Esophagus muscularis mucosa (tissue), 4 donors: ENCODE measurements around the gene RNF217. TPM values are rescaled to one million over a fixed set of nuclear protein-coding genes. Genes with fewer than 3 reads are reported as not detected.

ENCODE experiments used
- DNase-seq: peaks from one replicate; pipeline ENCODE4 v3.0.0-alpha.2; 2017; ENCODE audit errors: extremely low spot score
- H3K27ac ChIP-seq, 4 donors: fragments of 200-600 bp; sonication (generic); replicated peaks in 1 of 4; 1 replicate in 3 of 4; 2 replicates in 1 of 4; pipeline ENCODE4 v1.5.1; 2016 to 2019; ENCODE audit warnings: mild to moderate bottlenecking in 1 of 4
- H3K27me3 ChIP-seq, 4 donors: fragments of 200-600 bp; sonication (generic); one replicate each; pipeline versions ENCODE4 v1.5.1 to v1.6.0; 2016 to 2019
- H3K36me3 ChIP-seq, 4 donors: fragments of 200-600 bp; sonication (generic); one replicate each; pipeline ENCODE4 v1.5.1; 2016 to 2019
- H3K4me1 ChIP-seq, 4 donors: fragments of 200-600 bp; sonication (generic); one replicate each; pipeline ENCODE4 v1.5.1; 2016 to 2019
- H3K4me3 ChIP-seq, 4 donors: fragments of 200-600 bp; sonication (generic); 1 replicate in 2 of 4; 2 replicates in 2 of 4; pipeline ENCODE4 v1.5.1; 2016 to 2019; ENCODE audit warnings: mild to moderate bottlenecking in 4 of 4, moderate library complexity in 1 of 4
- H3K9me3 ChIP-seq, 4 donors: fragments of 200-600 bp; sonication (generic); 1 replicate in 3 of 4; 2 replicates in 1 of 4; pipeline ENCODE4 v1.5.1; 2016 to 2019
- EP300 ChIP-seq: sonication (generic); formaldehyde crosslinking; IDR thresholded peaks from one replicate; pipeline ENCODE4 v1.6.1; 2017; ENCODE audit warnings: antibody characterized with exemption
- POLR2A ChIP-seq: fragments of 450-650 bp; IDR thresholded peaks from one replicate; pipeline ENCODE4 v1.6.1; 2017; ENCODE audit warnings: antibody characterized with exemption, moderate library complexity, mild to moderate bottlenecking, low read depth
- POLR2AphosphoS5 ChIP-seq, 2 donors: sonication (generic); formaldehyde crosslinking; IDR thresholded peaks; one replicate each; pipeline ENCODE4 v1.6.1; 2017; ENCODE audit warnings: antibody characterized with exemption in 2 of 2
- WGBS: methylation state at CpG from one replicate; pipeline ENCODE4 v1.1.5; 2018; 5-methylcytosine and 5-hydroxymethylcytosine counted together
- intact Hi-C: fragments of 100-400 bp; cut with DNase I; formaldehyde crosslinking; loops from one replicate; pipeline ENCODE4 v1.15.1; 2023
- total RNA-seq, 4 donors: library from RNA; depleted of rRNA; stranded (reverse); fragments of >200 nt; gene quantifications; one replicate each; pipeline versions ENCODE4 v1.1.0 to v1.2.1, GENCODE V29; 2016
- TF ChIP-seq, protein P1 (sequence below), 3 experiments: fragments of 200-600 bp in 2 of 3; fragments of 450-650 bp in 1 of 3; sonication (generic) in 2 of 3; IDR thresholded peaks; one replicate each; pipeline ENCODE4 v1.5.1; 2017 to 2019; ENCODE audit warnings: antibody characterized with exemption in 3 of 3, mild to moderate bottlenecking in 2 of 3, moderate library complexity in 1 of 3

RNF217 gene
- total RNA-seq, 4 donors from 2014 or later = 20.0 to 34.9 (median 23.2) TPM

GRCh38 chr6:125112934-125113333, 150.7 kb downstream of the RNF217 start:
- DNase-seq = no peak
- intact Hi-C loops = no loop called here
- Histone ChIP-seq H3K4me3 (no peak overlapping the region), H3K27ac (no peak overlapping the region), H3K36me3 (no peaks in the 10 kb centered on the region), H3K9me3 (peaks cover 0 to 32% (median 21%) of the 10 kb centered on the region in 4 donors), H3K4me1 (no peaks in the 10 kb centered on the region), H3K27me3 (no peaks in the 10 kb centered on the region)
- TF ChIP-seq EP300 (no peak), POLR2A (no peak)

DNA sequence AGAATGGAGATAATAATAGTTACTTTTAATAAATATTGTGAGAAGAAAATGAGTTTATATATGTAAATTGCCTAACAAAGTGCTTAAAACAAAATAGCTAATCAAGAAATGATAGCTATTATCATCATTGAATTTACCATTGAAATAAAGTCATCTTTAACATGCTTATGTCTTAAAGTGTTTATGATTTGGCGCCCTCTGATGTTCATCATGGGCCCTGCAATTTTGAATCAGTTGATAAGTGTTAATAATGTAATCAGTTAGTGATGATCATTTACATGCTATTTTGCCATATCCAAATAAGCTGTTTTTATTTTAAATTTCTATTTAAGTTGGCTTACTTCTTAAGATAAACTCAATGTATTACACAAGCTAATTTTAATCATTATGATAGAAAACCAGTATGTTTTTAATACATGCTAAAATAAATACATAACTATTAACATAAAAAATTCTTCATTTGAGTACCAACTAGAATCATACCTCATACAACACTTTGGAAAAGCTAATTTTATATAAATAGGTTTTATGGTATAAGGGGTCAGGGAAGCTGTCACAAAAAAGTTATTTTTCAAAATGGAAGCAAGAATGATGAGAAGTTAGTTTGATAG, 152.1 kb downstream of the RNF217 start:
- intact Hi-C loops = loop anchor here (2.0 kb wide), 1 partner anchor 246 kb away; no protein-coding TSS in a partner anchor
- H3K4me3 ChIP-seq = no peak overlapping the region
- TF ChIP-seq, protein P1, sequence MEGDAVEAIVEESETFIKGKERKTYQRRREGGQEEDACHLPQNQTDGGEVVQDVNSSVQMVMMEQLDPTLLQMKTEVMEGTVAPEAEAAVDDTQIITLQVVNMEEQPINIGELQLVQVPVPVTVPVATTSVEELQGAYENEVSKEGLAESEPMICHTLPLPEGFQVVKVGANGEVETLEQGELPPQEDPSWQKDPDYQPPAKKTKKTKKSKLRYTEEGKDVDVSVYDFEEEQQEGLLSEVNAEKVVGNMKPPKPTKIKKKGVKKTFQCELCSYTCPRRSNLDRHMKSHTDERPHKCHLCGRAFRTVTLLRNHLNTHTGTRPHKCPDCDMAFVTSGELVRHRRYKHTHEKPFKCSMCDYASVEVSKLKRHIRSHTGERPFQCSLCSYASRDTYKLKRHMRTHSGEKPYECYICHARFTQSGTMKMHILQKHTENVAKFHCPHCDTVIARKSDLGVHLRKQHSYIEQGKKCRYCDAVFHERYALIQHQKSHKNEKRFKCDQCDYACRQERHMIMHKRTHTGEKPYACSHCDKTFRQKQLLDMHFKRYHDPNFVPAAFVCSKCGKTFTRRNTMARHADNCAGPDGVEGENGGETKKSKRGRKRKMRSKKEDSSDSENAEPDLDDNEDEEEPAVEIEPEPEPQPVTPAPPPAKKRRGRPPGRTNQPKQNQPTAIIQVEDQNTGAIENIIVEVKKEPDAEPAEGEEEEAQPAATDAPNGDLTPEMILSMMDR (IDR thresholded peaks at IDR 0.05) = peak; percentile 82 to 91 (median 85)
- TF ChIP-seq EP300 = no peak
- DNase-seq = no peak
- 0% methylated on average over 1 of the region's 1 CpG for WGBS
- no peaks in the 10 kb centered on the region for H3K27me3 ChIP-seq
- H3K36me3 ChIP-seq = no peaks in the 10 kb centered on the region
- H3K4me1 ChIP-seq = no peaks in the 10 kb centered on the region
- H3K9me3 ChIP-seq = peaks cover 0 to 29% (median 21%) of the 10 kb centered on the region in 4 donors
- no peak overlapping the region for H3K27ac ChIP-seq

- Histone ChIP-seq H3K27me3 (no peaks in the 10 kb centered on the region), H3K4me3 (no peak overlapping the region), H3K4me1 (no peaks in the 10 kb centered on the region), H3K36me3 (no peaks in the 10 kb centered on the region), H3K27ac (no peak overlapping the region), H3K9me3 (peaks cover 0 to 13% (median 10%) of the 10 kb centered on the region in 4 donors)
- intact Hi-C loops = no loop called here
- TF ChIP-seq POLR2A (no peak), POLR2AphosphoS5 (IDR thresholded peaks at IDR 0.05) (no peak), EP300 (no peak)
- TF ChIP-seq, protein P1 (IDR thresholded peaks at IDR 0.05) = no peak
- WGBS = 83% methylated on average over 1 of the region's 1 CpG
- no peak for DNase-seq
These were observed 153.9 kb downstream of the RNF217 start for GRCh38 chr6:125116170-125116569.

DNA sequence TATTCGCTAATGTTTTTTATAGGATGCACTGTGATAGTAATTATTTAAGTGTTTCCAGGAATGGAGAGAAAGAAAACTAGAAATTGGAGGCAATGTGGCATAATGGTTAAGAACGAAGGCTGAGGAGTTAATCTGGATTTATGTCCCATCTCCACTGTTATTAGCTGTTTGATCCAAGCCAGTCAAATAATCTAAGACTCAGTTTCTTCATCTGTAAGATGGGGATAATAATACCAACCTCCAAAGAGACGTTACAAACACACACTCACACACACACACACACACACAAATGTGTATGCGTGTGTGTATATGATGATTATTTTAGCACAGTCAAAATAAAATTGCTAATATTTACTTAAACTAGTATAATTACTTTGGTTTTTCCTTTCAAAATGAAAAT, 154.5 kb downstream of the RNF217 start:
- no peak for DNase-seq
- Histone ChIP-seq H3K27ac (no peak overlapping the region), H3K4me1 (no peaks in the 10 kb centered on the region), H3K27me3 (no peaks in the 10 kb centered on the region), H3K36me3 (no peaks in the 10 kb centered on the region), H3K4me3 (no peak overlapping the region), H3K9me3 (peaks cover 0 to 7% (median 5%) of the 10 kb centered on the region in 4 donors)
- no peak for TF ChIP-seq EP300
- no peak for TF ChIP-seq POLR2A
- no peak for TF ChIP-seq POLR2AphosphoS5 (IDR thresholded peaks at IDR 0.05)
- TF ChIP-seq, protein P1 (IDR thresholded peaks at IDR 0.05) = no peak
- 90% methylated on average over 4 of the region's 4 CpGs for WGBS
- intact Hi-C loops = no loop called here

DNA sequence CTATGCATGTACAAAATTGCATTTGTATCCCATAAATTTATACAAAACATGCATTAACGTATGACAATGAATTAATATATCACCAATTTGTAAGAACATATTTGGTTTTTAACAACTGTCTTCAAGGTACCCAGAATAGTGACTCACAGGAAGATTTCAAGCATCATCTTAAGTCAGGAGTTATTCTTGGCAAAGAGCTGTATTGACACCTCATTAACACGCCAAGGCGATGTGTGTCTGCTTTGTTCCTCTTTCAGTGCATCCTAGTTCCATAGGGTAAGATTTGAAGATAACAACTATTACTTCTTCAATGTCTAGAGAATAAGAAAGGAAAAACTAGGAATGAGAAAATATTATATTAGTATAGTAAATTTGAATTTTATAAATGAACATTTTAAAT, 155.6 kb downstream of the RNF217 start:
- no peaks in the 10 kb centered on the region for H3K4me1 ChIP-seq
- H3K36me3 ChIP-seq = no peaks in the 10 kb centered on the region
- H3K27me3 ChIP-seq = no peaks in the 10 kb centered on the region
- 83% methylated on average over 3 of the region's 3 CpGs for WGBS
- TF ChIP-seq POLR2A (no peak), POLR2AphosphoS5 (IDR thresholded peaks at IDR 0.05) (no peak), EP300 (no peak)
- TF ChIP-seq, protein P1 (IDR thresholded peaks at IDR 0.05) = no peak
- H3K9me3 ChIP-seq = no peaks in the 10 kb centered on the region
- intact Hi-C loops = no loop called here
- no peak for DNase-seq
- no peak overlapping the region for H3K4me3 ChIP-seq
- H3K27ac ChIP-seq = no peak overlapping the region
